Heart left ventricle (tissue), 13 donors: ENCODE results near the gene TCEANC2.

ENCODE experiments used
- CTCF ChIP-seq, 12 donors: fragments of 200-600 bp; sonication (generic) in 4 of 12; IDR thresholded peaks; one replicate each; pipeline versions ENCODE4 v1.5.0 to v1.8.0; 2018 to 2022; ENCODE audit warnings: antibody characterized with exemption in 12 of 12, mild to moderate bottlenecking in 5 of 12
- POLR2A ChIP-seq, 2 donors: fragments of 450-650 bp; IDR thresholded peaks; one replicate each; pipeline ENCODE4 v1.6.1; 2017; ENCODE audit warnings: antibody characterized with exemption in 2 of 2, mild to moderate bottlenecking in 2 of 2, moderate library complexity in 2 of 2
- donor health status: ischemic (EF 13 %, LVEDD 7.1; RV severe dilation, severe dysfunction).
- donor health status: DM: no; HTN: yes; CAD: no.
- donor health status: DM: no; HTN: no; CAD: no.
- donor health status: ischemic (EF 25% LVEDD 6.9; RV normal size, moderate dysfunction).
- donor health status: ischemic (EF 25% LVEDD 5.7; RV mildly dilated, moderate dysfunction).
- donor health status: ischemic (EF 35%, LVEDD 5.7; RV mildly dilated, moderate dysfunction).
- donor health status: nonischemic (EF 11% LVEDD 7.7; RV severe dilation, severe dysfunction).
- donor health status: DM: yes; HTN: yes; CAD: no.
- donor health status: PGD.
- donor health status: ischemic (EF 29% LVEDD 5.4; RV normal size, mild dysfunction).
- donor health status: nonischemic (EF 23%, LVEDD 6.1; RV moderate dilation, normal function).

GRCh38 chr1:54008876-54009275, 44.5 kb upstream of the TCEANC2 start:
- TF ChIP-seq POLR2A (IDR thresholded peaks at IDR 0.05) (no peak), CTCF (IDR thresholded peaks at IDR 0.05) (no peak)
